Measurements from ENCODE around the gene ARMC9.

GRCh38 chr2:231384109-231384435 lies 185.6 kb downstream of the ARMC9 start:
- TF ChIP-seq YY1 (tag by site-specific recombination; IDR thresholded peaks at IDR 0.05) = no peak
- TF ChIP-seq, protein P1, sequence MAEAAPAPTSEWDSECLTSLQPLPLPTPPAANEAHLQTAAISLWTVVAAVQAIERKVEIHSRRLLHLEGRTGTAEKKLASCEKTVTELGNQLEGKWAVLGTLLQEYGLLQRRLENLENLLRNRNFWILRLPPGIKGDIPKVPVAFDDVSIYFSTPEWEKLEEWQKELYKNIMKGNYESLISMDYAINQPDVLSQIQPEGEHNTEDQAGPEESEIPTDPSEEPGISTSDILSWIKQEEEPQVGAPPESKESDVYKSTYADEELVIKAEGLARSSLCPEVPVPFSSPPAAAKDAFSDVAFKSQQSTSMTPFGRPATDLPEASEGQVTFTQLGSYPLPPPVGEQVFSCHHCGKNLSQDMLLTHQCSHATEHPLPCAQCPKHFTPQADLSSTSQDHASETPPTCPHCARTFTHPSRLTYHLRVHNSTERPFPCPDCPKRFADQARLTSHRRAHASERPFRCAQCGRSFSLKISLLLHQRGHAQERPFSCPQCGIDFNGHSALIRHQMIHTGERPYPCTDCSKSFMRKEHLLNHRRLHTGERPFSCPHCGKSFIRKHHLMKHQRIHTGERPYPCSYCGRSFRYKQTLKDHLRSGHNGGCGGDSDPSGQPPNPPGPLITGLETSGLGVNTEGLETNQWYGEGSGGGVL (tag by site-specific recombination; IDR thresholded peaks at IDR 0.05) = no peak
